Measurements from ENCODE around the gene GATAD2A. TPM values are rescaled to one million over a fixed set of nuclear protein-coding genes. Genes with fewer than 3 reads are reported as not detected.

GATAD2A gene
- total and polyA plus RNA-seq, 8 donors: 9.3 to 119 (median 20.2) TPM

DNA sequence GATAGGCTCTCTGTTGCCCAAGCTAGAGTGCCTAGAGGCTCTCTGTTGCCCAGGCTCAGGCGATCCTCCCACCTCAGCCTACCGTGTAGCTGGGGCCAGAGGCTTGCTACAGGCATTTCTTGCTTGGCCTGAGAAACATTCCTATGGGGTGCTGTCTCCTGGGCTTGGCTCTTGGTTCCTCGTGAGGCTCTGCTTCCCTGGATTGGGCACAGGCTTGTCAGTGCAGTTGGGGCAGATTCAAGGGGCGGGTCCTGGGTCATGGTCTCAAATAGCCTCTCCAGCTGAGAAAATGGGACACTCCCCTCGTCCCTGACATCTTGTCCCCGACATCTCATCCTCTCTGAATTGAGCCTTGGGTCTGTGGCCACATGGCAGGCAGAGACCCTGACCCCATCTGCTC, 105.0 kb downstream of the GATAD2A start:
- peaks cover 6 to 30% (median 28%) of the 10 kb centered on the region in 4 donors for H3K36me3 ChIP-seq
- peaks cover 5 to 16% (median 15%) of the 10 kb centered on the region in 4 donors for H3K4me1 ChIP-seq
- intact Hi-C loops (cut with DNase I; ENCODE audit: low total_unique reads): no loop called here
- H3K9me3 ChIP-seq: no peaks in the 10 kb centered on the region
- no peak overlapping the region for H3K4me3 ChIP-seq
- WGBS, 5 donors: 34 to 42% (median 37%) methylated on average over 6 of the region's 6 CpGs
- no peak overlapping the region for H3K27ac ChIP-seq
- no peak for DNase-seq
- no peak for TF ChIP-seq EP300 (IDR thresholded peaks at IDR 0.05)
- TF ChIP-seq CTCF (IDR thresholded peaks at IDR 0.05): no peak
- no peak for TF ChIP-seq POLR2A (IDR thresholded peaks at IDR 0.05)
- no peak for TF ChIP-seq POLR2AphosphoS5 (IDR thresholded peaks at IDR 0.05)
- no peaks in the 10 kb centered on the region for H3K27me3 ChIP-seq

DNA sequence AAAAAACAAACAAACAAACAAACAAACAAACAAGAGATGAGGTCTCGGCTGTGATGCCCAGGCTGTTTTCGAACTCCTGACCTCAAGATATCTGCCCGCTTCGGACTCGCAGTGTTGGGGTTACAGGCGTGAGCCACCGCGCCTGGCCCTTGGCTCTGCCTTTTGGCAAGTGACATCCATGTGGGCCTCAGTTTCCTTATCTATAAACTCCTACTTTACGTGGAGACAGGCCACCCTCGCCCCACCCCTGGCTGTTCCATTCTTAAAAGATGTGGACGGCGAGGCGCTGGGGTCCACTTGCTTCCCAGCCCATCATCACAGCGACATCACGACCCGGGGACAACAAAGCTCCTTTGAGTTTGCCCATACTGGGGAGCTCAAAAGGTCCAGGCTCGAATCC, 108.2 kb downstream of the GATAD2A start:
- H3K4me3 ChIP-seq: peak overlapping the region in 3 of 4 donors; percentile 13 to 16 (median 13)
- no peaks in the 10 kb centered on the region for H3K9me3 ChIP-seq
- no peaks in the 10 kb centered on the region for H3K27me3 ChIP-seq
- no peak for TF ChIP-seq EP300 (IDR thresholded peaks at IDR 0.05)
- no peak for TF ChIP-seq POLR2A (IDR thresholded peaks at IDR 0.05)
- TF ChIP-seq POLR2AphosphoS5 (IDR thresholded peaks at IDR 0.05): no peak
- no peak for TF ChIP-seq CTCF (IDR thresholded peaks at IDR 0.05)
- H3K27ac ChIP-seq: peak overlapping the region in 1 of 5 donors; percentile 25
- peaks cover 23 to 42% (median 39%) of the 10 kb centered on the region in 4 donors for H3K4me1 ChIP-seq
- DNase-seq: no peak
- 82 to 86% (median 84%) methylated on average over 17 of the region's 17 CpGs for WGBS, 5 donors
- peaks cover 0 to 6% (median 0%) of the 10 kb centered on the region in 4 donors for H3K36me3 ChIP-seq
- intact Hi-C loops (cut with DNase I; ENCODE audit: low total_unique reads): no loop called here

DNA sequence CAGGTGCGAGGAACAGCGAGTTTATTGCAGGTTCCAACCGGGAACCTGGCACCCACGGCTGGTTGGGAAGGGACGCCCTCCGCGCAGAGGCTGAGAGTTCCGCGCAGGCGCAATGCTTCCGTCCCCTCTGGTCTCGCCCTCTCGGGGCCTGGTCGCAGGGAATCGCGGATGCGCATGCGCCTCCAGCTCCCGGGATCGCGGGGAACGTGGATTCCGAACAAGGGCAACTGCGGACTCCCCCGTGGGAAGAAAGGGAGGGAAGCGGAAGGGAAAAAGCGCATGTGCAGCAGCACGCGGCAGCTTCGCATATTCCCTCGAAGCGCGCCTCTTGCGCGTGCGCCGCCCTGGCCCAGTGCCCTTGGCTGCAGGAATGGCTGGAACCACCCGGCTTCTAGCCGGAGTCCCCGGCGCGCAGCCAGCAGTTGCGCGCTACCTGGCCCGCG, 108.8 kb downstream of the GATAD2A start:
- H3K27ac ChIP-seq: peak overlapping the region in 1 of 5 donors; percentile 25
- H3K36me3 ChIP-seq: peaks cover 0 to 11% (median 3%) of the 10 kb centered on the region in 4 donors
- WGBS, 5 donors: 20 to 44% (median 36%) methylated on average over 35 to 46 of the region's 46 CpGs
- peak overlapping the region in 3 of 4 donors; percentile 13 to 16 (median 13) for H3K4me3 ChIP-seq
- TF ChIP-seq POLR2AphosphoS5 (IDR thresholded peaks at IDR 0.05) (peak in 1 of 3 donors; percentile 43), EP300 (IDR thresholded peaks at IDR 0.05) (no peak)
- DNase-seq: peak in 1 of 2 donors; percentile 93
- H3K4me1 ChIP-seq: peaks cover 23 to 47% (median 42%) of the 10 kb centered on the region in 4 donors
- no peaks in the 10 kb centered on the region for H3K9me3 ChIP-seq
- intact Hi-C loops (cut with DNase I; ENCODE audit: low total_unique reads): no loop called here
- no peaks in the 10 kb centered on the region for H3K27me3 ChIP-seq

DNA sequence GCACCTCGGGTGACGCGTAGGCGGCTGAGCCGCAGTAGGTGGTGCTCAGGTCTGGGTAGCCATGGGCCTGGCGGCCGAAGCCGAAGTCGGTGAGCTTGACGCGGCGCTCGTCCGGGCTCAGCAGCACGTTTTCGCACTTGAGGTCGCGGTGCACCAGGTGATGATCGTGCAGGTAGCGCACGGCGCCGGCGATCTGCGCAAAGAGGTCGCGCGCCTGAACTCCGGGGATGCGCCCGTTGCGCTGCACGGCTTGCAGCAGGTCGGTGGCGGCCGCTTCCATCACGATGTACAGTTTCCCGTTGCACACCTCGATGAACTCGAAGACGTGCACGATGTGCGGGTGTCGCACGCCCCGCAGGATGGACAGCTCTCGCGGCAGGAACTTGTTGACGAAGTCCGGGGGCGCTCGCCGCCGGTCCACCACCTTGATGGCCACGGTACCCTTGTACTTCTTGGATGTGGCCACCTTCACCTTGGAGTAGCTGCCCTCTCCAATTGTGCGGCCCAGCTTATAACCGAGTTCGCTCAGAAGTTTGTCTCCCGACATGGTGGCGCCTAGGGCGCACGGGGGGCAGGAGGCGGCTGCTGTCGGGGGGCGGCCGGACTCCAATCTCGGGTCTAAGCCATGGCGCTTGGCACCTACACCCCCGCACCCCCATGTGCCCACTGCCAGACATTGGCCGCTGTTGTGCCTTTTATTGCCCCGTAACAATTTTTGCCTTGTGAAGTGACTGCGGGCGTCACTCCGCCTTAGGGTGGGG, 109.6 kb downstream of the GATAD2A start, which contains the start of gene TSSK6:
TSSK6 (minus strand) TSS at position 668 of the 761 bp plus-strand sequence; CDS start at position 547, 121 bp downstream.
- no peak for DNase-seq
- Histone ChIP-seq H3K27me3 (no peaks in the 10 kb centered on the region), H3K36me3 (peaks cover 0 to 19% (median 11%) of the 10 kb centered on the region in 4 donors), H3K4me1 (peaks cover 23 to 54% (median 45%) of the 10 kb centered on the region in 4 donors), H3K4me3 (peak within 1 kb of the TSS; percentile 66 to 88 (median 80)), H3K9me3 (no peaks in the 10 kb centered on the region), H3K27ac (peak within 1 kb of the TSS; percentile 71 to 91 (median 86))
- WGBS, 5 donors: 83 to 90% (median 87%) methylated on average over 22 to 74 of the region's 74 CpGs
- TF ChIP-seq POLR2AphosphoS5 (IDR thresholded peaks at IDR 0.05) (no peak), POLR2A (IDR thresholded peaks at IDR 0.05) (no peak)
- intact Hi-C loops (cut with DNase I; ENCODE audit: low total_unique reads): no loop called here

DNA sequence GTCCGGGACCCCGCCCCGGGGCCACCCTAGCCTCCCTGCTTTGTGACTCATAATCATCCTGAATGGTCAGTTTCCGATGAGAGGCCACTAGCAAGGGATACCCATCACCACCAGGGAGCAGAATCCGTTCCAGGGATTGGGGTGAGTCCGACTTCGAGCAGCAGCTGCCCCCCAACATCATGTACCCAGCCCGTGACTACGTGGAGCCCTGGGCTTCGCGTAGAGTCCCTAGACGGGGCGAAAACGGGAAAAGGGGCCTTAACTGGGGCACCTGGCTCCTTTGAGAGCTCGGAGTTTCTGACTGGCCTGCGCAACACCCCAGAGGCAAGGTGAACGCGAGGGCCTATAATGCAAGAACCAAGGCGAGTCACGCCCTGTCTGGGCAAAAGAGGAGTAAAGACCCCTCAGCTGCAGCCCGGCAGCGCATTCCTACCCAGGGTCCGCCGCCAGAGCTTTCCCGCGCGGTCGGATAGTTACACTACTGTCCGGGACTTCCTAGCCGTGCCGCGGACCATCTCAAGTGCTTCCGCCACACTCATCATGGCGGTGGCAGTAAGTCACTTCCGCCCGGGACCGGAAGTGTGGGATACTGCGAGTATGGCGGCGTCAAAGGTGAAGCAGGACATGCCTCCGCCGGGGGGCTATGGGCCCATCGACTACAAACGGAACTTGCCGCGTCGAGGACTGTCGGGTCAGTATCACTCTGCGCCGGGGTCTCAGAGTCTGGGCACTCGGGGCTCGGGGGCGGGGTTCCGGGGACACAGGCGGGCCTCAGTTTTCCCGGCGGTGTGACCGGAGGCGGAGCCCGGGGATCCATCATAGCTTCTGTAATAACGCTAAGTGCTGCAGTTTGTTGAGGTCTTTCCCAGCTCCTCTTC, 110.4 kb downstream of the GATAD2A start, which contains the start of gene NDUFA13:
NDUFA13 (plus strand) TSS at position 584 of the 878 bp plus-strand sequence; CDS start at position 598, 14 bp downstream.
- 3 to 8% (median 4%) methylated on average over 27 to 61 of the region's 61 CpGs for WGBS, 5 donors

More for the DNA sequence above, 110.4 kb downstream of the GATAD2A start, which contains the start of gene NDUFA13:
- H3K27ac ChIP-seq: peak within 1 kb of the TSS; percentile 71 to 91 (median 86)
- H3K9me3 ChIP-seq: no peaks in the 10 kb centered on the region
- DNase-seq: peak; percentile 95 to 97
- H3K36me3 ChIP-seq: peaks cover 0 to 27% (median 19%) of the 10 kb centered on the region in 4 donors
- no peaks in the 10 kb centered on the region for H3K27me3 ChIP-seq
- H3K4me3 ChIP-seq: peak within 1 kb of the TSS; percentile 66 to 88 (median 80)
- intact Hi-C loops (cut with DNase I; ENCODE audit: low total_unique reads): no loop called here
- no peak for TF ChIP-seq CTCF (IDR thresholded peaks at IDR 0.05)
- no peak for TF ChIP-seq EP300 (IDR thresholded peaks at IDR 0.05)
- peak in 1 of 4 donors; percentile 50 for TF ChIP-seq POLR2A (IDR thresholded peaks at IDR 0.05)
- peak; percentile 100 for TF ChIP-seq POLR2AphosphoS5 (IDR thresholded peaks at IDR 0.05)
- H3K4me1 ChIP-seq: peaks cover 23 to 61% (median 47%) of the 10 kb centered on the region in 4 donors

All from stomach (tissue), 9 donors.